ENCODE data around the gene GGA2.
"Not testable (repeated sequence)": the region's sequence is repeated elsewhere in the genome, so short reads cannot be mapped to it uniquely, and the experiment has no call there.

Gene GGA2

DNA sequence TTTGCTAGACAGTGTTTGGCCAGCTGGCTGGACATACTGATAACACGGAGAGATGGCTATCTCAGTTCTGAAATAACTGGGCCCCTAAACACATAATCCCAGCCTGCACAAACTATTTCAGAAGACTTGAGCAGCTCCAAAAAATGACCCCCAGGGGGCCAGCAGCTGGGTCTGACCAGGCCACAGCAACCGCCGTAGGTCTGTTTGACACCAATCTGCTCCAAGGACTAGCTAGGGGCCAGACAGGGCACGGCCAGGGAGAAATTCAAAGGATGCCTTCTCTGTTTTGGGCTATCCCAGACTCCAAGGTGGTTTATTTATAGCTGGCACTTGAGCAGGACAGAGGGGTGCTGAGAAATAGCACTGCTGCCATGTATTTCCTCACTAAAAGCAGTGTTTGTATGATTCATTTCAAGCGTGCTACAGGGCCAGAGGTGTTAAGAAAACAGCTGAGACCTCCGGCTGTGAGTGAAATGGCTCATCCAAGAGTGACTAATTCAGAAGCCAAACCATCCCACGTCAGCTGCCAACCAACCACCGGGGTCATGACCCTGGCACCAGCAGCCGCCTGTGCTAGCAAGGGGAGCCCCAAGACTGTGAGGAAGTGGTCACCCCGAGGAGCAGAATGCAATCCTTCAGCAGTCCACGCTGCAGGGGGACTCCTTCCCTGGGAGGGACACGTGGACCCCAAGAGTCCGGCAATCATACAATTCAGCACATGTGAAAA lies 5.7 kb downstream of the GGA2 start:
- in situ Hi-C loops (cut with MboI; ENCODE audit: low sequenced_read_pairs): no loop called here

DNA sequence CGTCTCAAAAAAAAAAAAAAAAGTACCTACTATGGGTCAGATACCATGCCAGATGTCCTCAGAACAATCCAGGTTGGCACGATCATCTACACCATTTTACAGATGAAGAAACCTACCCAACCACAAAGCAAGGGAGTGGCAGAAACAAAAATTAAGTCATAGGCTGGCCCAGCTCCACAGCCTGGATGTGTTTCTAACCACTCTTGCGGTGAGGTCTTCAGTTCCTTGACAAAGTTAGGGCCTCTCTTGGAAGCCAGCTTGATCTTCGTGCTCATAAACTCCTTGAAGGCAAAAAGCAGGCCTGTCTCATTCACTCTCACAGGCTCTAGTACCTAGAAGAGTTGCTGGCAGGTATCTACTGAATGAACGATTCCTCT lies 6.2 kb downstream of the GGA2 start:
- in situ Hi-C loops (cut with MboI; ENCODE audit: low sequenced_read_pairs): no loop called here

DNA sequence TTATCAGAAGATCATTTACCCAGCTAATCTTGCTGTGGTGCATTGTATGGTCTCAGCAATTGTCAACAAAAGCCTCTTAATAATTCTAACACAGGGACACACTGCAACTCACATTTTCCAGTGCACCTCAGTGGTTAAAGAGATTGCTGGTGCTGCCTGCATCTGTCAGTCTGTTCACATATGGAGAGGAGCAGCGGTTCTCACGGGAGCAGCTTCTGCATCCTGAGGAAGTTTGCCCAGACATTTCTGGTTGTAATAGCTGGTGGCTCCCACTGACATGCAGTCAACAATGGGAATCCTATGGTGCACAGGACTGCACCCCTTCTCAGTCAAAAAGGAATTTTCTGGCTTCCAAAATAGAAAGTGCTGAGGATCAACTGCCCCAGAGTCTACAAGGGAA lies 7.8 kb downstream of the GGA2 start:
- in situ Hi-C loops (cut with MboI; ENCODE audit: low sequenced_read_pairs): no loop called here

DNA sequence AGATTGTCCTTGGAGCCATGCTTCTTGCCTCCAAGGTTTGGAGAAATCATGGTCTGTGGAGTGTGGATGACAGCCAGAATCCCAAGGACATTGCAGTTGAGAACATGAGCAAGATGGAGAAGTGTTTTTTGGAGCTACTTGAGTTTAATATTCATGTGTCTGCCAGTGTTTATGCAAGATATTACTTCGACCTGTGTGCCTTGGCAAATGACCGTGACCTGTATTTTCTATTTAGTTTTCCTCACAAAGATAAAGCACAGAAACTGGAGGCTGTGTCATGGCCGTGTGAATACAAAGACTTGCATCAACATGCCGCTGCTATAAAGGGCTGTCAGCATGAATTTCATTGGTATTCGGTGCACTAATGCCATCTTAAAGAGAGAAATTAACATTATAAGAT lies 9.0 kb downstream of the GGA2 start:
- in situ Hi-C loops (cut with MboI; ENCODE audit: low sequenced_read_pairs): no loop called here

DNA sequence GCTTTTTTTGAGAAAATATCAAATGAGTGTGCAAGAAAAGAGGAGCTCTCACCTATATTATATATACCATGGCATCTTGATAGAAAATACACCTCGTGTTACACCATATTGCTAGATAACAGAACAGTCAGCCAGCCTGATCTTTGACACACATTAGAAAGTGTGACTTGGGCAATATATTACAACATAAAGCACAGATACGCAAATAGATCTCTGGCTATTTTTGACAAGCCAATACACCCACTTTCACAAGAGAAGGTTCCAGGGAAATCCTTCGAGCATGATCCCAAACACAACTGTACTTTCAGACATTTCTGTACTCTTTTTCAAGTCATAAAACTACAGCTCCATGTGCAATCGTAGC lies 9.4 kb downstream of the GGA2 start:
- in situ Hi-C loops (cut with MboI; ENCODE audit: low sequenced_read_pairs): no loop called here

DNA sequence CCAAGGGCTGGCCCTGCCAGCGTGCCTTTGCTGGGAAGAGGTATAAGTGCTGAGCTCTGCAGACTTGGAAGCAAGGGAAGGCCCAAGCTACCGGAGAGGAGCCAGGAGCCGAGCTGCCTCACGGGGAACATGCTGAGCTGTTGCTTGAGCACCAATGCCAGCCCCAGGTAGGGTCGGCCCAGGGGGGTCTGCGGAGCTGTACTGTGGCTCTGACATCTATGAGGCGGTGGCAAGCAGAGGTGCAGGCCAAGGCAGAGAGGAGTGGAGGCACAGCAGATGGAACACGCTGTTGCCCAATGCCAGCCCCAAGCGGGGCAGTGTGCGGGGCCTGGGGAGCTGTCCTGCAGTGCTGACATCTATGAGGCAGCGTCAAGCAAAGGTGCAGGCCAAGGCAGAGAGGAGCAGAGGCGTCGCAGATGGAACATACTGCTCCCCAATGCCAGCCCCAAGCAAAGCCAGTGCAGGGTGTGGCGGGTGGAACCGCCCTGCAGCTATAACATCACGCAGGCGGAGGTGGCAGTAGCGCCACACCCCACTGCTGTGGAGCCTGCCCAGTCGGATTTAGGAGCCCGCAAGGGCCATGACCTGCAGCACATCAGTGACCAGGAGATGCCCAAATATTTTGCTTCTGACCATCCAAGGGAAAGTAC lies 10.0 kb downstream of the GGA2 start:
- in situ Hi-C loops (cut with MboI; ENCODE audit: low sequenced_read_pairs): no loop called here

DNA sequence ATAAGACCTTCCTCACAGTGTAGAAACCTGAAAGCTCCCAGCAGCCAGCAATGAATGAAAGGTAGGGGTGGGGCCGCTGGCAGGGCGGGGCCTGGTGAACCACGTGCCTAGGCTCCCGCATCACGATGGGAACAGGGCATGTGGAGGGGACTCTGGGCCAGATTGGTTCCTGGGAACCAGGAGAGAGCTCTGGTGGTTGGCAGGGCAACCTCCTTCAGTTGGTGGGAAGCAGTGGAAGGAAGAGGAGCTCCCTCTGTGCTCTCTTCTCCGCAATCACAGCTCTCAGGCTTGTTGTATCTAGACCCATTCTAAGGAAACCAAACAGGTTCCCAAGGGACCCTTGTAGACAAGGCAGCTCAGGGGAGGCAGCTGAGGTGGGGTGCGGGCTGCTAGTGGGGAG lies 10.5 kb downstream of the GGA2 start:
- in situ Hi-C loops (cut with MboI; ENCODE audit: low sequenced_read_pairs): no loop called here

DNA sequence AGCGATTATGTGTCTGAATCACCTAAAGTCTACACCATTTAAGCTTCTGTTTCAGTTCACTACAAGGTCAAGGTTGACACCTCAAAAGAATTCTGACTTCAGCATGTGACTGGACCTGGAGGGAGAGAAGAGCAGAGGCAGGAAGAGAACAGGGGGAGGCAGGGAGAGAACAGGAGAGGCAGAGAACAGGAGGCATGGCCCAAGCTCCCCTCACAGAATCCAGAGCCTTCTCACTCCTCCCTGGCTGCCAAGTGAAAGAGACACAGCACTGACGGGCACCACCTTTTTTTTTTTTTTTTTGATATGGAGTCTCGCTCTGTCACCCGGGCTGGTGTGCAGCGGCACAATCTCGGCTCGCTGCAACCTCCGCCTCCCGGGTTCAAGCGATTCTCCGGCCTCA lies 11.4 kb downstream of the GGA2 start:
- in situ Hi-C loops (cut with MboI; ENCODE audit: low sequenced_read_pairs): no loop called here

DNA sequence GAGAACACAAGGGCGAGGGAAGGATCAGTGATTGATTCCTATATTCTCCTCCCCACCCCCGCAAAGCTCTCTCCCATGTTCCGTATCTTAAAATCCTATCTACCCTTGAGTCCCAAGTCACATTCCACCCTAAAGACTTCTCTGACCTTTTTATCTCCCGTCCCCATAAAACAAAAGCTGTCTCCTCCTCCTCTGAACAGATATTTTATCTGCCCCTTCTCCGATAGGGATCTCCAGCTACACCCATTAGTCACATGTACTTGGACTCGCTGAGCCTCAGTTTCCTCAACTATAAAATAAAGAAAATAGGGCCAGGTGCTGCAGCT lies 12.8 kb downstream of the GGA2 start:
- in situ Hi-C loops (cut with MboI; ENCODE audit: low sequenced_read_pairs): no loop called here

DNA sequence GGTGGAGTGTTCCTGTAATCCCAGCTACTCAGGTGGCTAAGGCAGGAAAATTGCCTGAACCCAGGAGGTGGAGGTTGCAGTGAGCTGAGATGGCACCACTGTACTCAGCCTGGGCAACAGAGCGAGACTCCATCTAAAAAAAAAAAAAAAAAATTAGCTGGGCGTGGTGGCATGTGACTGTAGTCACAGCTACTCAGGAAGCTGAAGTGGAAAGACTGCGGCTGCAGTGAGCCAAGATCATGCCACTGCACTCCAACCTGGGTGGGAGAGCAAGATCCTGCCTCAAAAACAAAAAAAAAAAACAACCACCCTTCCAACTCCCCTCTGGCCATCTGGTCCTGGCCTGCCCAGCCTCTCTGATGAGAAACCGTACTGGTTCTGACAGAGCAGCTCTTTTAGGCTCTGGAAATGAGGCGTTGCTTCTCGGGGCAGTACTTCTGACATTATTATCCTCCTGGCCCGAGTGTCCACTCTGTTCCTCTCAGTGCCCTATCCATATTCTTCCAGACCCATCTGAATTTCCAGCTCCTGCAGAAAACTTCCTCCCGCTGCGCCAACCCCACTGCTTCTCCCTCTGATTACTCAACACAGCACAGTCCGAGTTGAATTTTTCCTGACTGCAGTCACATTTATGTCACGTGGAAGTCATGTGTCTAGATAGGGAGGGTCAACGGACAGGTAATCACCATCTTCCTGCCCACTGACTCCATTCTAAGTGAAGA lies 13.3 kb downstream of the GGA2 start:
- in situ Hi-C loops (cut with MboI; ENCODE audit: low sequenced_read_pairs): no loop called here

DNA sequence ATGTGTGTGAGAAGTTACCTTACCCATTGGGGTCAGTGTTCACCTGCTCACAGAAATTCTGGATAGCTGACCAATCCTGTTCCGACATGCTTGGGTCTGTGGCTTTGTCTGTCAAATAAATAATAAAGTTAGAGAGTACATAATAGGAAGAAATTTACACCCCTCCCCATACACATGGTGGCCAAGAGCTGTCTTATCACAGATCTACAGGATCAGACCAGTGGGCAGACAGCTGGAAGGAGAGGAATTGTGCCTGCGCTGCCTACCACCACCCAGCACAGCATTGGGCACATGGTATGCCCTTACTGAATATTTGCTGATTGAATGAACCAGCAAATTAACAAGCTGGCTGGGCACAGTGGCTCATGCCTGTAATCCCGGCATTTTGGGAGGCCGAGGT lies 14.6 kb downstream of the GGA2 start:
- in situ Hi-C loops (cut with MboI; ENCODE audit: low sequenced_read_pairs): no loop called here

DNA sequence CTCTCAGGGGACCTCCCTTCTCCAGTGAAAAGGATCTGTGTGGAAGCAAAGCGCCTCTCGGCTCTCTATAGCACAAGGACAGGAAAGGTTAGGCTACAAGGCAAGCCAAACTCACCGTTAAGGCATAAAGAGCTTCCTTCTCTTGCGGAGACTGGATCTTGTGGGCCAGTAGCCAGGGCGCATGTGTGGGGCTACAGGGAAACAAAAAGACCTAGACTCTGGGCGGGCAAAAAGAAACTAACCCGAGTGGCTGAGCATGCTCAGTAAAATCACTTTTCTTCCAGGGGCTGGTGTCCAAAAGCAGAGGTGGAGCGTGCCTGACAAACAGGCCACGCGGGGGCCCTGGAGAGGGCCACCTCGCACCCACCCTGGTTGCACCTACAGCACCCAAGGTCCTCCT lies 16.1 kb downstream of the GGA2 start:
- in situ Hi-C loops (cut with MboI; ENCODE audit: low sequenced_read_pairs): no loop called here

DNA sequence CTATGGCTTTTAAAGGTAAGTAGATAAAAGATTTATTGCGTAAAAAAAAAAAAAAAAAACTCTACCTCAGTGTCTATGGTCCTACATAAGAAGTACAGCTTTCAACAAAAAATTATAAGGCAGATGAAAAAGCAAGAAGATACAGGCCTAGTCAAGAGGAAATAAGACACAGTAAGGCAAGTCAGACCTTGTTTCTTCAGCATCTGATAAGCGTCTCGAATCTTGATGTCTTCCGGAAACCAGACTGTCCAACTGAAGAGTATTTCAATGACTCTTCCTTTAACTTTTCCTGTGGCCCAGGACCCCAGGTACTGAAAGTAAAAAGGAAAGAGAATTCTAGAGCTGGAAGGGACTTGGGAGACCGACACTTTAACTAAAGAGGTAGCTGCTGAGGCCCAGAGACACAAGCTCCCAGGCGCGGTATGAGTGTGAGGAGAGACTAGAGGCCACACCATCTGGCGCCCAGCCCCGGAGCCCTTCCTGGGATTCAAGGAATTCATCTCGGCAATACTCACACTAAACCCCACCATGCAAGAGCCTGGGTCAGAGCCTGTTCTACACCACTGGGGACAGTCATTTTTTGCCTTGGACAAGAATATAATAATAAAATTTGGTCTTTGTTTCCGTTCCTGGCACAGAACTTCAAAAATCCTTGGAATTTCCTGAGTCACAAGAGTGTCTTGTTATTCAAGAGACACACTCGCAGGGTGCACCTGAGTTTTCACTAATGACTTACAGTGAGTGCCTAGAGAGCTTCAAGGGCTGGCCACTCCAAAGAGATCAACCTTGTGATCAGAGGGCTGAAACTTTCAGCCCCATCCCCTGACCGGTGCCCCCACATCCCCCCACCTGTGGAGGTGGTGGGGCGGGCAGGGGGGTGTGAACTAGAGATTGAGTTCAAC lies 18.6 kb downstream of the GGA2 start:
- in situ Hi-C loops (cut with MboI; ENCODE audit: low sequenced_read_pairs): no loop called here

DNA sequence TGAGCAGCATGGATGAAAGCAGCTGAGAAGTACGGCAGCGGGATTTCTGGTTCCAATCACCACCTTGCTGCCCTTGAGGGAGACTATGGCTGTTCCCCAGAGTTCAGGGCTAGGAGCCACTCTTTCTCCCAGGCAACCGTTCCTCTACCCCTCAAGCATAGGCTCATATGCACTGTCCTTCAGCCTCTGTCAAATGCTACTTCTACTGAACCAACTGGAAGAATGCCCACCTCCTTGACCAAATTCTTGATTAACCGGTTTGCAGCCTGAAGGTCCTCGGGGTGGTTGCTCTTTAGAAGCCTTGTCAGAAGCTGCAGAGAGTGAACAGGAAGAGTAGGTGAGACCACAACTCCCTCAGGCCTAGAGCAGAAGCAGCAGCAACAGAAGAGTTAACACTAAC lies 23.8 kb downstream of the GGA2 start:
- in situ Hi-C loops (cut with MboI; ENCODE audit: low sequenced_read_pairs): no loop called here

DNA sequence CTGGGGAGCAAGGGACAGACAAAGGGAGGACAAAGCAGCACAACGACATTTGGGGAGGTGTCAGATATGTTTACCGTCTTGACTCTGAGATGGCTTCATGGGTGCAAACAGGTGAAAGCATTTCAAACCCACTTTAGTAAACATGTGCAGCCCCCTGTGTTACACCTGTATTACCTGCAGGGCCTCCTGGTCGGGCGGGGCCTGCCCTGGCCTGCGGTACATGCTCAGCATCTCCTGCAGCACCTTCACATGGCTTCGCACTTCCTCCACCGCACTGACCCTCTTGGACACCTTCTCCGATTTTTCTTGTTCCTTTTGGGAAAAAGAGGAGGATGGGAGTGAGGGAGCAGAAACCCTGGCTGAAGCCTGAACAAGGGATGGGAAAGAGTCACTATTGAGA lies 24.5 kb downstream of the GGA2 start:
- in situ Hi-C loops (cut with MboI; ENCODE audit: low sequenced_read_pairs): no loop called here

DNA sequence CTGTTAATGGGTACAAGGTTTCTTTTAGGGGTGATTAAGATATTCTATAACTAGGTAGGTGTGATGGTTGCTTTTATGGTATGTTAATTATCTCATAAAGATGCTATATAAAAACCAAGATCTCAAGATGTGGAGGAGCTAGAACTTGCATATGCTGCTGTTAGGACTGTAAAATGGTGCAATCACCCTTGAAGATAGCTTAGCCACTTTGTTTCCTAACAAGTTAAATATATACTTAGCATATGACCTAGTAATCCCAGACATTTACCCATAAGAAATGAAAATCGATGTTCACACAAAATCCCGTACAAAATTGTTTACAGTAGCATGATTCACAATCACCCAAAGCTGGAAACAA lies 25.1 kb downstream of the GGA2 start:
- in situ Hi-C loops (cut with MboI; ENCODE audit: low sequenced_read_pairs): no loop called here

DNA sequence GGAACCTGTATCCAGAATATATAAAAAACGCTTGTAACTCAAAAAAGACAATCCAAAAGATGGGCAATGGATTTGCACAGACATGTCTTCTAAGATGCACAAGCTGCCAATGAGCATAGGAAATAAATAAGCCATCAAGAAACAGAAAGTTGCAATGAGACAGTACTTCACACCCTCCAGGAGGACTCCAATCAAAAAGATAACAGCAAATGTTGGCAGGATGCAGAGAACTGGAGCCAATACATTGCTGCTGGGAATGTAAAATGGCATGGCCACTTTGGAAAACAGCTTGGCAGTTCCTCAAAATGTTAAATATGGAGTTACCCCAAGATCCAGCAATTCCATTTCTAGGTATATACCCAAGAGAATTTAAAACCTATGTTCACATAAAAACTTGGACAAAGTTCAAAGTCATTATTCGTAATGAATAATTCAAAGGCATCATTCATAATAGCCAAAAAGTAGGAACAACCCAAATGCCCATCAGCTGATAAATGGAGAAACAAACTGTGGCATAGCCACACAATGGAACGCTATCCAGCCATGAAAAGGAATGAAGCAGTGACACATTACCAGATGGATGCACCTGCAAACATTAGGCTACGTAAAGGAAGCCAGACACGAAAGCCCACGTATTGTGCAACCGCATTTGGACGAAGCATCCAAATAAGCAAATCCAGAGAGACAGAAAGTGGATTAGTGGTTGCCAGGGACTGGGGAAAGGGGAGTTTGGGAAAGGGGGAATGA lies 25.6 kb downstream of the GGA2 start:
- in situ Hi-C loops (cut with MboI; ENCODE audit: low sequenced_read_pairs): no loop called here

DNA sequence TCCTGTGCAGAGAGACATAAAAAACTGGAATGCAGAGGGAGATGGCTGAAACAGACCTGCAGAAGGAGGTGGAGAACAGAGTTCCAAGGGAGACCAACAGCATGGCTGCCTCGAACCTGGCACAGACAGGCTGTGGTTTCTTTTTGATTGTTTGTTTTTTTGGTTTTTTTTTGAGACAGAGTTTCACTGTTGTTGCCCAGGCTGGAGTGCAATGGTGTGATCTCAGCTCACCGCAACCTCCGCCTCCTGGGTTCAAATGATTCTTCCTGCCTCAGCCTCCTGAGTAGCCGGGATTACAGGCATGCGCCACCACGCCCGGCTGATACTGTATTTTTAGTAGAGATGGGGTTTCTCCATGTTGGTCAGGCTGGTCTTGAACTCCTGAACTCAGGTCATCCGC lies 26.8 kb downstream of the GGA2 start:
- in situ Hi-C loops (cut with MboI; ENCODE audit: low sequenced_read_pairs): not testable (repeated sequence)

DNA sequence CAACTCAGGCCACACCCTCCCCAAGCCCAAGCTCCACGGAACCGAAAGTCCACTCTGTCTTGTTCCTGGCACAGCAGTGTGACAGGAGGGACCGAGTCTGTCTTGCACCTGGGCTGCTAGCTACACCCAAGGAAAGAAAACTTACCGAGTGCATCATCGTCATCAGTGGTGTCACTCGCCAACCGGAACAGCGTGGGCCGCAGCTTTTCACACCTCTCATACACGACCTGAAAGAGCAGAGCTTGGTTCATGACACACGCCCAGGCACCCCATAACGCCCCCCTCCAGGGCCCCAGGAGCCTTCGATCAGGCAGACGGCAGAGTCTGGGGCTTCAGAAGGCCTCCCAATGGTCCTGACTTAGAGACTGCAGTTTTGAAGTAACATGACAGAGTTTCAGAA lies 27.5 kb downstream of the GGA2 start:
- in situ Hi-C loops (cut with MboI; ENCODE audit: low sequenced_read_pairs): no loop called here

DNA sequence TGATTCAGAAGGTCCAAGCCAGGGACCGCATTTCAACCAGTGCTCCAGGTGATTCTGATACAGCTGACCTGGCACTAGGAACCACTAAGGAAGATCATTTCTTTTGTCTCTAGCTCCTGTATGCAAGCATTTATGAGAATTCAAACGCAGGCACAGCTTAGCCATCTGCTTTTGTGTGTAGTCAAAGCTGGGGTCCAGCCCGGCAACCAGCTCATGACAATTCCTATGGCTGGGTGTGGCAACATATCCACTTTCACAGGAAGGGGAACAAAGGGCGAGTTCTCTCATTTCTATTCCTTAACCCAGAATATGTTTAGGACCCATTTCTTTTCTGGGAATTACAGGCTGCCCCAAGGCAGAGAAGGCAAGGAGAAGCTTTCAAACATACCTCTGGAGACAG lies 30.0 kb downstream of the GGA2 start:
- in situ Hi-C loops (cut with MboI; ENCODE audit: low sequenced_read_pairs): no loop called here

DNA sequence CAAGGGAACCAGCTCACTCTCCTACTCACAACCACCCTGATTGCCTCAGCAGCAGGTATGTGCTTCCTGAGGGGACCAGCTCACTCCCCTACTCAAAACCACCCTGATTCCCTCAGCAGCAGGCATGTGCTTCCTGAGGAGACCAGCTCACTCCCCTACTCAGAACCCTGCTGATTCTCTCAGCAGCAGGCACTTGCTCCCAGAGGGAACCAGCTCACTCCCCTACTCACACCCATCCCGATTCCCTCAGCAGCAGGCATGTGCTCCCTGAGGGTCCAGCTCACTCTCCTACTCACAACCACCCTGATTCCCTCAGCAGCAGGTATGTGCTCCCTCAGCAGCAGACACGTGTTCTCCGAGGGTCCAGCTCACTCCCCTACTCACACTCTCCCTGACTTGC lies 31.2 kb downstream of the GGA2 start:
- in situ Hi-C loops (cut with MboI; ENCODE audit: low sequenced_read_pairs): no loop called here

All from hTERT RPE-1 (cell line).